HEK293T (cell line): ENCODE measurements around the gene IL11.

Experiments
- BHLHE40 ChIP-seq: fragments of 450-650 bp; IDR thresholded peaks from 2 replicates; pipeline ENCODE4 v1.6.1; 2016; ENCODE audit warnings: mild to moderate bottlenecking, moderate library complexity, borderline replicate concordance
- FOXA1 ChIP-seq: fragments of 450-650 bp; IDR thresholded peaks from 2 replicates; pipeline ENCODE4 v1.6.1; 2016; ENCODE audit warnings: mild to moderate bottlenecking
- FOXK2 ChIP-seq: fragments of 450-650 bp; IDR thresholded peaks from 2 replicates; pipeline ENCODE4 v1.6.1; 2016; ENCODE audit warnings: mild to moderate bottlenecking
- FOXM1 ChIP-seq: fragments of 450-650 bp; IDR thresholded peaks from 2 replicates; pipeline ENCODE4 v1.6.1; 2017; ENCODE audit warnings: mild to moderate bottlenecking, borderline replicate concordance
- HDGF ChIP-seq: fragments of 450-650 bp; IDR thresholded peaks from 2 replicates; pipeline ENCODE4 v1.6.1; 2017; ENCODE audit warnings: antibody characterized with exemption, borderline replicate concordance
- L3MBTL2 ChIP-seq: fragments of 450-650 bp; conservative IDR thresholded peaks from 2 replicates; pipeline ENCODE4 v1.6.1; 2016; ENCODE audit warnings: mild to moderate bottlenecking
- PKNOX1 ChIP-seq: fragments of 450-650 bp; IDR thresholded peaks from 2 replicates; pipeline ENCODE4 v1.6.1; 2016
- SP1 ChIP-seq: fragments of 450-650 bp; IDR thresholded peaks from 2 replicates; pipeline ENCODE4 v1.6.1; 2017
- TARDBP ChIP-seq: fragments of 450-650 bp; IDR thresholded peaks from 2 replicates; pipeline ENCODE4 v1.6.1; 2016

DNA sequence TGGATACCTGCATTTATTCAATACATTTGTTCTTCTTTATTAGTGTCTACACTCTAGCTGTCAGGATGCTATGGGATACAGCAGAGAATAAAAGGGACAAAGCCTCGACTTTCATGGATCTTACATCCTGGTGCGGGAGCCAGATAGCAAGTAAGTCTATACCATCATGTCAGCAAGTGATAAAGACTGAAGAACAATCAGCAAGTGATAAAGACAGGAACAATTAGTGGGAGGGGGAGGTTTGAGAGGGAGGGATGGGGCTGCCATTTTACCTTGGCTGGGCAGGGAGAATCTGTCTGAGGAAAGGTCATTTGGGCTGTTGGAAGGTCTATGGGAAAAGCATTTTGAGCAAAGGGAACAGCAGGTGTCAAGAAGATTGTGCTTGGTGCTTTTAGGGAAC, 39.9 kb upstream of the IL11 start:
- no peak for TF ChIP-seq FOXM1
- TF ChIP-seq TARDBP = no peak
- TF ChIP-seq HDGF = no peak
- TF ChIP-seq FOXK2 = no peak
- TF ChIP-seq BHLHE40 = no peak
- no peak for TF ChIP-seq PKNOX1
- TF ChIP-seq SP1 = no peak
- no peak for TF ChIP-seq FOXA1
- TF ChIP-seq L3MBTL2 = no peak
